ES-I3 (cell line): Measurements from ENCODE around the gene KCNAB2.

ENCODE experiments used
- H3K36me3 ChIP-seq: 2 replicates; pipeline ENCODE4 v1.6.1; 2013; ENCODE audit warnings: mild to moderate bottlenecking, low read length, control low read depth, moderate library complexity; ENCODE audit not compliant: insufficient read depth
- H3K4me1 ChIP-seq: 2 replicates; pipeline ENCODE4 v1.6.1; 2013; ENCODE audit warnings: mild to moderate bottlenecking, control low read depth, low read length; ENCODE audit not compliant: insufficient read depth
- H3K9ac ChIP-seq: 2 replicates; pipeline ENCODE4 v1.6.1; 2013; ENCODE audit warnings: low read depth, mild to moderate bottlenecking, low read length, moderate library complexity
- H3K9me3 ChIP-seq: 2 replicates; pipeline ENCODE4 v1.6.1; 2013; ENCODE audit warnings: mild to moderate bottlenecking, low read length, moderate library complexity; ENCODE audit not compliant: control insufficient read depth, insufficient read depth

KCNAB2 gene

GRCh38 chr1:6045561-6045960 lies at the start of gene KCNAB2:
TSS of gene KCNAB2 (plus strand) at chr1:6045888. CDS start at chr1:6051537, 5,649 bp downstream.
- Histone ChIP-seq H3K36me3 (no peaks in the 10 kb centered on the region), H3K9ac (no peak within 1 kb of the TSS), H3K4me1 (no peaks in the 10 kb centered on the region), H3K9me3 (no peaks in the 10 kb centered on the region)

GRCh38 chr1:5996641-5997270 lies 48.9 kb upstream of the KCNAB2 start:
- H3K9ac ChIP-seq = no peak overlapping the region
- peaks cover 3% of the 10 kb centered on the region; the same call in 1 of the 2 replicates for H3K4me1 ChIP-seq
- H3K36me3 ChIP-seq = no peaks in the 10 kb centered on the region
- H3K9me3 ChIP-seq = no peaks in the 10 kb centered on the region

GRCh38 chr1:5997316-5997715 lies 48.4 kb upstream of the KCNAB2 start:
- H3K4me1 ChIP-seq = peaks cover 3% of the 10 kb centered on the region; the same call in 1 of the 2 replicates
- no peak overlapping the region for H3K9ac ChIP-seq
- H3K9me3 ChIP-seq = no peaks in the 10 kb centered on the region
- H3K36me3 ChIP-seq = no peaks in the 10 kb centered on the region

DNA sequence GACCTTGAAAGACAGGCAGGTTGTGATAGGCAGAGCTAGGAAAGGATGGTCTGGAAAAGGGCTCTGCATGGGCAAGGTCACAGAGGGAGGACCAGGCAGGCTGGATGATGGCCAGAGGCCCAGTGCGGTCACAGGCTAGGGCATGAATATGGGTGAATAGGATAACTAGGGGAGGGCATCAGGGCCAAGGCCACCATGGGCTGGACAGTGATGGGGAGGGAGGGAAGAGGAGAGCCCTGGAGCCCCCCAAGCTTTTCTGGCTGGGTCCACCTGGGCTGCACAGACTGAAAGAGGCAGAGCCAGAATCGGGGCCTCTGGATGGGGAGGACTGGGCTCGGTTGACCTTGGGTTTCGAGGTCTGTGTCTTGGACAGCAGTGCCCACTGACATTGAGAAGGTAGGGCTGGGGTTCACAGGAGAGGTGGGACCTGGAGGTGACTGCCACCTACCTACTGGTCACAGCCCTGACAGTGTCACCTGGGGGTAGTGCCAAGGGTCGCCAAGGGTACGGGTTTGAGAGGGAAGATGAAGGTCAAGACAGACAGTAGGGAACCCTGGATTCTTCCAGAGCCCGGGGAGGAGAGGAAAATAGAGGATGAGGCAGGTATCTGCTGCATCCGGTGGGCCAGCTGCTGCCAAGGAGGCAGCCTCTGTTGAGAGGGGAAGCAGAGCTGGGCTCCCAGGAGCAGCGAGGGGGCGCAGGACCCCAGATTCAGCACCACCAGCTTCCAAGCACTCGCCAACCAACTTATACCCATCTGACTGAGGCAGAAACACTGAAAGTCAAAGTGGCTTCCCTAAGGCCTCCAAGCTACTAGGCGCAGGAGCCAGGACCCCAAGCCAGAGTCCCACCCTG lies 47.4 kb upstream of the KCNAB2 start:
- no peaks in the 10 kb centered on the region for H3K36me3 ChIP-seq
- no peaks in the 10 kb centered on the region for H3K9me3 ChIP-seq
- H3K4me1 ChIP-seq = peaks cover 9% of the 10 kb centered on the region; the same call in 1 of the 2 replicates
- H3K9ac ChIP-seq = no peak overlapping the region

- H3K4me1 ChIP-seq = peaks cover 7% of the 10 kb centered on the region; the same call in 1 of the 2 replicates
- H3K36me3 ChIP-seq = no peaks in the 10 kb centered on the region
These were observed 46.8 kb upstream of the KCNAB2 start for GRCh38 chr1:5998906-5999301.

DNA sequence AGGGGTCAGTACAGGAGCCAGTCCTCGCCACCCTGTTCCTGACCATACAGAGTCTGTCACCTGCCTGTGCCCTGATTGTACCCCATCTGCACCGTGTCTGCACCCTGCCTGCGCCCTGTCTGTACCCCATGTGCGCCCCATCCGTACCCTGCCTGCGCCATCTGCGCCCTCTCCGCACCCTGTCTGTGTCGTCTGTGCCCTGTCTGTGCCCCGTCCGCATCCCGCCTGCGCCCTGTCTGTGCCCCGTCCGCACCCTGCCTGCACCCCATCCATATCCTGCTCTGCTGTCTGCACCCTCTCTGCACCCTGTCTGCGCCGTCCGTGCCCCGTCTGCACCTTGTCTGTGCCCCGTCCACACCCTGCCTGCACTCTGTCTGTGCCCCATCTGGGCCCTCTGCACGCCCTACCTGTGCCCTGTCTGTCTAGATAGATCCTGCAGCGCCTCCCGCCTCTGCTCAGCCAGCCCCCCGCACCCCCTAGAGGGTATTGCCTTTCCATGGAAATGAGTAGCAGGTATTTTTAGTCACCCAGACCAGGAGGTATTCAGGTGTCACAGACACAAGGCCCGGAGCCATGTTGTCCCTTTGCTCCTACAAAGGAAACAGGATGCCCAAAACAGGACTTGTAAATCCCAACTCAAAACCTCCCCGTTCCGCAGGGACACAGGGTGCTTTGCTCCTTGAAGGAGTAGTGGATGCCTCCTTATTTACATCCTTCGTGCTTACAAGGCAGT lies 45.8 kb upstream of the KCNAB2 start:
- no peaks in the 10 kb centered on the region for H3K36me3 ChIP-seq
- peaks cover 6% of the 10 kb centered on the region; the same call in 1 of the 2 replicates for H3K4me1 ChIP-seq
- H3K9me3 ChIP-seq = no peaks in the 10 kb centered on the region
- no peak overlapping the region for H3K9ac ChIP-seq

More at GRCh38 chr1:5998906-5999301, 46.8 kb upstream of the KCNAB2 start:
- H3K9ac ChIP-seq = no peak overlapping the region
- H3K9me3 ChIP-seq = no peaks in the 10 kb centered on the region

GRCh38 chr1:6000444-6001288 lies 45.0 kb upstream of the KCNAB2 start:
- no peak overlapping the region for H3K9ac ChIP-seq
- peaks cover 6% of the 10 kb centered on the region; the same call in 1 of the 2 replicates for H3K4me1 ChIP-seq
- no peaks in the 10 kb centered on the region for H3K9me3 ChIP-seq
- H3K36me3 ChIP-seq = no peaks in the 10 kb centered on the region

GRCh38 chr1:6001992-6002576 lies 43.6 kb upstream of the KCNAB2 start:
- Histone ChIP-seq H3K9me3 (no peaks in the 10 kb centered on the region), H3K4me1 (peaks cover 6% of the 10 kb centered on the region; the same call in 1 of the 2 replicates), H3K9ac (no peak overlapping the region), H3K36me3 (no peaks in the 10 kb centered on the region)

- Histone ChIP-seq H3K9ac (no peak overlapping the region), H3K9me3 (no peaks in the 10 kb centered on the region), H3K36me3 (no peaks in the 10 kb centered on the region), H3K4me1 (peaks cover 6% of the 10 kb centered on the region; the same call in 1 of the 2 replicates)
These were observed 42.8 kb upstream of the KCNAB2 start for GRCh38 chr1:6002714-6003501.

DNA sequence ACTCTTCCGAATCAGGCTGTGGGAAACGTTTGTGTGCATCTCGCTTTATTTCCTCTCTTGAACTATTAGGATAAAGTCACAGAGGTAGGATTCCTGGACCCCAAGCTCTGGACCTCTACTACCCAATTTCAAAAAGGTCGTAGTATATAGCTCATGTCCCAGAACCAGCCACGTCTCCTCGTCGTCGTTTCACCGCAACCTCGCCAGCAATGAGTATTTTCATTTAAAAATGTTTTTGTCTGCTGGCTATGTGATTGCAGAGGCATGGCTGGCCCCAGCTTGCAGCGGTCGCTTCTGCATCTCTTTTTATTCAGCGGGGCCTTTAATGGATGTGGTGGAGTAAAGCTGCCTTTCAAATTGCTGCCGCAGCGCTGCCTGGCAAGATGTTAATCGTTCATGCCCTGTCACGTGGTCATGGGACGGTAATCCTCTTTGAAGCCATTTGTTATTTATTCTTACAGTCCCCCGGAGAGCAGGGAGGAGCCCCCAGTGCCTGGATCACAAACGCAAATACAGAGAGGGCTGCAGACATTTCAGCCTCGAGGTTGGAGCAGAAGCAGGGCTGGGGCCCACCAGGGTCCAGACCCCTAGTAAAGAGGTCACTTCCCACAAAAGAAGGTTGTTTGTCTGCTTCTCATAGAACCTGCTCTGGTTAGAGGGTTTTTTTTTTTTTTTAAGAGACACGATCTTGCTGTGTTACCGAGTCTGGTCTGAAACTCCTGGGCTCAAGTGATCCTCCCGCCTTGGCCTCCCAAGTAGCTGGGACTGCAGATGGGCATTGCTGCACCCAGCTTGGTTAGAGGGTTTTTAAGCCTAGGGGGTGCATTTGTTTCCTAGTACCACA lies 41.9 kb upstream of the KCNAB2 start:
- Histone ChIP-seq H3K36me3 (no peaks in the 10 kb centered on the region), H3K9ac (no peak overlapping the region), H3K4me1 (peaks cover 6% of the 10 kb centered on the region; the same call in 1 of the 2 replicates), H3K9me3 (no peaks in the 10 kb centered on the region)

DNA sequence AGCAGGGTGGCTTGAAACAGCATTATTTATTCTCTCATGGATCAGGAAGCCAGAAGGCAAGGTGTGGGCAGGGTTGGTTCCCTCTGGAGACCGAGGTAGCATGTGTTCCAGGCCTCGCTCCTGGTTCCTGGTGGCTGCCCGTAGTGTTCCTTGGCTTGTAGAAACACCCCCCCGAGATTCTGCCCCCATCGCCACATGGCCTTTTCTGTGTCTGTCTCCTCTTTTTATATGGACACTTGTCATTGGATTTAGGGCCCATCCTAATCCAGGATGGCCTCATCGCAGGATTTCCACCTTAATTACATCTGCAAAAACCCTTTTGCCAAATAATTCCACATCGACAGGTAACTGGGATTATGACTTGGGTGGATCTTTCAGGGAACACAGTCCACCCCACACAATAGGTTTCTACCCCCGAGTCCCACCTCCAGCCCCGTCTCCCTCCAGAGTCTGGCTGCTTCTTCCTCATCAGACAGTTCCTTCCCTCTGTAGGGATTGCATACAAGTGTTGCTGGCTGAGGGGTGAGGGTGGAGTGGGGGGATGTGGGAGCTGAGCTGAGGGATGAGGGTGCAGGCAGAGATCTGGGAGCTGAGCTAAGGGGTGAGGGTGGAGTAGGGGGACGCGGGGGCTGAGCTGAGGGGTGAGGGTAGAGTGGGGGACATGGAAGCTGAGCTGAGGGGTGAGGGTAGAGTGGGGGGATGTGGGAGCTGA lies 41.1 kb upstream of the KCNAB2 start:
- Histone ChIP-seq H3K9me3 (no peaks in the 10 kb centered on the region), H3K36me3 (no peaks in the 10 kb centered on the region), H3K4me1 (peaks cover 6% of the 10 kb centered on the region; the same call in 1 of the 2 replicates), H3K9ac (no peak overlapping the region)
